ENCODE measurements around the gene COMTD1. TPM values are rescaled to one million over a fixed set of nuclear protein-coding genes. Genes with fewer than 3 reads are reported as not detected.

Gene COMTD1
- total and polyA plus RNA-seq, 2 of the 8 experiments (the other 6 are each of a cell fraction or from before 2014, with no cell fraction given): 31.9 to 42.4 TPM

- Histone ChIP-seq H4K20me1 (replicated peaks in 1 of 2; ENCODE audit: control insufficient read depth in 1 of 2, insufficient read depth in 2 of 2, low read length in 2 of 2) (peaks cover 1 to 5% of the 10 kb centered on the region in 2 experiments), H3K9ac (replicated peaks in 1 of 4; ENCODE audit: extremely low read depth in 1 of 4, low read depth in 3 of 4, low read length in 3 of 4) (no peak overlapping the region), H4K91ac (replicated peaks; ENCODE audit: insufficient read length, low read length) (no peak overlapping the region), H3K23me2 (ENCODE audit: low read depth, low read length) (0 out of 2 replicates have a peak, but pooled peaks cover 2% of the 10 kb centered on the region), H3K14ac (ENCODE audit: insufficient read length) (no peak overlapping the region), H2BK15ac (ENCODE audit: low read length) (no peak overlapping the region), H3K27me3 (replicated peaks in 1 of 4; ENCODE audit: control insufficient read depth in 3 of 4, extremely low read depth in 1 of 4, insufficient read depth in 3 of 4, low read length in 3 of 4) (no peaks in the 10 kb centered on the region), H3K4me1 (replicated peaks in 1 of 4; ENCODE audit: control insufficient read depth in 3 of 4, insufficient read depth in 4 of 4, low read length in 3 of 4) (peaks cover 12 to 28% (median 16%) of the 10 kb centered on the region in 4 experiments; a peak in 6 of 7 replicates), H3K56ac (replicated peaks; ENCODE audit: insufficient read length, low read depth, low read length) (no peak overlapping the region), H3K9me3 (ENCODE audit: insufficient read depth in 2 of 2, low read depth in 1 of 2, low read length in 1 of 2) (no peaks in the 10 kb centered on the region), H3K4me2 (ENCODE audit: insufficient read depth in 1 of 2, low read depth in 2 of 2, low read length in 2 of 2) (no peak overlapping the region), H3K27ac (ENCODE audit: low read depth, low read length) (no peak overlapping the region), H3K36me3 (ENCODE audit: control insufficient read depth in 2 of 4, insufficient read depth in 4 of 4, low read length in 3 of 4) (peaks cover 23 to 99% (median 67%) of the 10 kb centered on the region in 4 experiments), H4K5ac (ENCODE audit: insufficient read length, low read depth, low read length) (no peak overlapping the region), H4K8ac (ENCODE audit: extremely low read depth, insufficient read depth, low read length) (no peak overlapping the region), H3K79me2 (ENCODE audit: control insufficient read depth in 1 of 2, insufficient read depth in 2 of 2, low read length in 2 of 2) (peaks cover 0 to 60% of the 10 kb centered on the region in 2 experiments; a peak in 3 of 4 replicates), H3K4me3 (ENCODE audit: extremely low read depth in 1 of 4, insufficient read depth in 2 of 4, low read depth in 3 of 4, low read length in 4 of 4) (no peak overlapping the region), H2BK20ac (ENCODE audit: low read length) (no peak overlapping the region), H3K79me1 (ENCODE audit: low read depth, low read length) (no peaks in the 10 kb centered on the region; the same call in 1 of the 2 replicates), H2BK120ac (replicated peaks; ENCODE audit: low read depth, low read length) (no peak overlapping the region), H2AK5ac (ENCODE audit: low read depth, low read length) (no peak overlapping the region), H3K4ac (replicated peaks; ENCODE audit: insufficient read length, low read depth, low read length) (no peak overlapping the region), H2BK12ac (ENCODE audit: low read depth, low read length) (no peak overlapping the region), H3K18ac (ENCODE audit: extremely low read depth, low read length) (no peak overlapping the region), H2AFZ (ENCODE audit: low read length) (no peak overlapping the region), H2BK5ac (ENCODE audit: low read depth, low read length) (no peak overlapping the region), H3K23ac (ENCODE audit: insufficient read length) (no peak overlapping the region)
- FAIRE-seq: no peak
- WGBS, 2 experiments (ENCODE audit: extremely low coverage in 1 of 2, insufficient coverage in 1 of 2, insufficient read length in 1 of 2, insufficient replicate concordance in 2 of 2, low coverage in 1 of 2, low lambda C conversion rate in 2 of 2, missing lambda C conversion rate in 1 of 2): 90% methylated on average over 4 of the region's 4 CpGs; no CpG with 5 or more reads in 1 of the 2 experiments
- no peak for DNase-seq (ENCODE audit: low read depth in 1 of 2, low spot score in 2 of 2)
- POLR2A ChIA-PET (ENCODE audit: partially characterized antibody): interaction anchor here (1.6 to 27.6 kb wide), 3 partner anchors 8 to 25 kb away, joined by 5 to 801 read pairs (median 142); partner anchors contain the start of genes COMTD1 and VDAC2
- CTCF ChIA-PET (ENCODE audit: partially characterized antibody): interaction anchor here (2.2 to 2.7 kb wide), 2 partner anchors 11 to 32 kb away, joined by 7 to 9 read pairs; partner anchors contain the start of gene VDAC2
- TF ChIP-seq POU5F1 (IDR thresholded peaks at IDR 0.05; ENCODE audit: low read depth, low read length): no peak
- no peak for TF ChIP-seq TAF1 (IDR thresholded peaks at IDR 0.05; ENCODE audit: low read depth, low read length)
- no peak for TF ChIP-seq KDM1A (IDR thresholded peaks at IDR 0.05; ENCODE audit: borderline replicate concordance, low read length)
- TF ChIP-seq JUN (IDR thresholded peaks at IDR 0.05; ENCODE audit: low read depth, low read length): no peak
- no peak for TF ChIP-seq PHF8 (conservative IDR thresholded peaks at IDR 0.05; ENCODE audit: low read depth, low read length)
- TF ChIP-seq NRF1 (IDR thresholded peaks at IDR 0.05; ENCODE audit: low read depth, low read length): no peak
- no peak for TF ChIP-seq POLR2AphosphoS5 (IDR thresholded peaks at IDR 0.05; ENCODE audit: low read depth, low read length)
- no peak for TF ChIP-seq RBBP5 (IDR thresholded peaks at IDR 0.05; ENCODE audit: borderline replicate concordance, low read depth, low read length)
- TF ChIP-seq SP1 (IDR thresholded peaks at IDR 0.05; ENCODE audit: low read depth, low read length): no peak
- no peak for TF ChIP-seq SP4 (IDR thresholded peaks at IDR 0.05; ENCODE audit: low read length)
- TF ChIP-seq EP300 (IDR thresholded peaks at IDR 0.05; ENCODE audit: borderline replicate concordance in 1 of 2, low read depth in 2 of 2, low read length in 2 of 2): no peak
- no peak for TF ChIP-seq SP2 (IDR thresholded peaks at IDR 0.05; ENCODE audit: low read length)
- no peak for TF ChIP-seq SIX5 (IDR thresholded peaks at IDR 0.05; ENCODE audit: low read depth, low read length)
- no peak for TF ChIP-seq BRCA1 (IDR thresholded peaks at IDR 0.05; ENCODE audit: low read depth, low read length)
- no peak for TF ChIP-seq RNF2 (IDR thresholded peaks at IDR 0.05; ENCODE audit: borderline replicate concordance, low read depth, low read length, missing control alignments, poor library complexity, severe bottlenecking)
Measured at GRCh38 chr10:75220274-75220673, 15.5 kb downstream of the COMTD1 start.
